ENCODE results near the gene DPF3.

DNA sequence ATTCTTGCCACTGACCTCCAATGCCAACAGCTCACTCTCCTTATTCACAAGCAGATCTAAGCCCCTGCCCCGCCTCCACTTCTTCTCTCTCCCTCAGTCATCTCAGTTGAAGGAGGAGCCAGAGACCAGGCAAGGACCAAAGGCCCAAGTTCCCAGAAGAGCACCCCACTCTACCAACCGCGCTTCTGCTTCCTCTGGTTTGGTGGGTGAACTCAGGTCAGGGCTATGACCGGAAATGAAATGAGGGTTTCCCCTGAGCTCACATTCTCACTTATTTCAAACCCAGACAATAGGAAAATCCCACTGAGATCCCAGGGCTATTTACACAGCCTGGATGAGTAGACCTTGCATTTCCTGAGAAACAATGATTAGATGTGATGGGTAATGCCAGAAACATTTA is 9.9 kb downstream of the DPF3 start:
- no peak for TF ChIP-seq POLR2A (IDR thresholded peaks at IDR 0.05; ENCODE audit: low read depth, low read length)
- TF ChIP-seq POLR2AphosphoS5 (IDR thresholded peaks at IDR 0.05; ENCODE audit: low read depth, low read length) = no peak
- no peak for TF ChIP-seq TAF1 (IDR thresholded peaks at IDR 0.05; ENCODE audit: low read depth, low read length)
